ENCODE measurements around the gene CENPX.

CENPX gene

DNA sequence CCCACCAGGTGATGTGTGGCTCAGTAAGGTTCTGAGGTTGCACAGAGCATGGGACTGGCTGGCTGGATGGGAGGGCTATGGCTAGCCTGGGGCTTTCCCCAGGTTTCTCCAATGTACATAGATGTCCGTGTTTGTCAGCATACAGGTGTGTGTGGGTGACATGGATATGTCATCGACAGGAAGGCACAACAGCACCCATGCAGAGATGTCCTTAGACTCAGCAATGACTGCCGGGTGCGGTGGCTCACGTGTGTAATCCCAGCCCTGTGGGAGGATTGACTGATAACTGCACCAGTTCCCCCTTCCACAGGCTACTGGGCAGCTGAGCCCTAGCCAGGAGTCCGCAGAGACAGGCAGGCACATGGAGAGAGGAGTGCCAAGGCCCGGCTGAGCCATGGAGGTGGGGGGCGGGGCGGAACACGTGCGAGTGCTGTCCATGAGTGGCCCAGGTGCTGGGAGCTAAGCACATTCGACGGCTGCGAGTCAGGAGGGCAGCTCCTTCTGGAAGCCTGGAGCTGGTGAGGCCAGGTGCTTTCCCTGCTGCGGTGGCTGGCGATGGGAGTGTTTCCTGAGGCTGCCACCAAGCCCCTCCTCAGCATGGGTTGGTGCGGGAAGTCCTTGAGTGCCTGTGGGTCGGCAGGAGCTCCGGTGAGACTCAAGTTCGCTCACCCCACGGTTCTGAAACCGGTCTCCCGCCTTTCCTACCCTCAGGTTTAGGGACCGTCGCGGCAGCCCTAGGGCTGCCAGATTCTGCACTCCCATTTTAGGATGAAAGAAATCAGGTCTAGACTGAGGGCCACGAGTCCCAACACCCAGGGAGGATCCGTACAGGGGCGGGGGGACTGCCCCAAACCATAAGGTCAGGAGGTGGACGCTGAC lies 46.1 kb downstream of the CENPX start:
- peak; percentile 27 for DNase-seq

DNA sequence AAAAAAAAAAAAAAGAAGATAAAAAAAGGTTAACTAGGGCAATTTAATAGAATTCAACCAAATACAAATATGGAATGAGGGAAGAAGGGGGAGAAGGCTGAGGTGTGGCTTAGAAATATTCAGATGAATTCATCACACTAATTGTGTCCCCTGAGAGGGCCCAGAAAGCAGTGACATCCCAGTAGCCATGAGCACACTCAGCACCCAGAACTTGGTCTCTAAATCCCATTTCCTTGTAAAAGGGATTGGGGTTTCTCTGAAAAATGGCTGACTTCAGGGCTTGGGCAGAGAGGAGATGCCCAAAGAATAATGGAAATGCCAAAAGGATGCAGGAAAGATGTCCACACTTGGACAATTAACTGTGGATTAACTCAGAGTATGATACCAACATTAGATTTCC lies 49.2 kb downstream of the CENPX start:
- DNase-seq = no peak

DNA sequence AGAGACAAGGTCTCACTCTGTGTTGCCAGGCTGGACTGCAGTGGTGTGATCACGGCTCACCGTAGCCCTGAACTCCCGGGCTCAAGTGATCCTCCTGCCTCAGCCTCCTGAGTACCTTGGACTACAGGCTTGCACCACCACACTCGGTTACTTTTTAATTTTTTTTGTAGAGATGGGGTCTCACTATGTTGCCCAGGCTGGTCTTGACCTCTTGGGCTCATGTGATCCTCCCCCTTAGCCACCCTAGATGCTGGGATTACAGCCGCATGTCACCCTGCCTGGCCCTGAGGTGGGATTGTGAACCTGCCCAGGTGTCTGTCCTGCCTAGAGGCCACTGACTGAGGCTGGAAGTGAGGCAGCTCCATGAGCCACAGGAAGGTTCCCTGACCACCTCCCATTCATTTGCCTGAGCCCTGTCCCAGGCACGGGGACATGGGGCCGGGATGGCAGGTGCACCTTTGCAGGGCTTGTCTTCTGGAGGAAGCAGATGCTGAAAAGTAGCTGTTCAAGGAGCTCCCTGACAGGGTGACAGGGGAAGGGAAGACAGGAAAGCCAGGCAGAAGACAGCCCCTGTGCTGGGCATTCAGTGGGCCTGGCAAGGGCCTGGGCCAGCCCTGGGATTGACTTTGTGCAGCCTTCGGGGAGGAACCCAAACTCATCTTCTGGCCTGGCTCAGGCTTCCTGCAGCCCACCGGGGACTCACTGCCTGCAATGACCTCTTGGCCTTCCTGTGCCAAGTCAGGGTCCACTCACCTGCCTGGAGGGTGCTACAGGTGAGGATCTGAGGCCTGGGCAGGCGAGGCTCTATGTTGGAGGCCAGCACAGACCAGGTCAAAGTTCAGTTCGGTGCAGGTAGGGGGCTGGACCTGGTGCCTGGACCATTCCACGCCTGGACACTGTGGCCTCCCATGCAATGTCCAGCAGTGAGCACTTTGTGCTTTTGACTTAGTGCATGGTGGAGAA lies 53.5 kb downstream of the CENPX start:
- DNase-seq = no peak
